ENCODE results near the gene TMPRSS9.

TMPRSS9 gene

DNA sequence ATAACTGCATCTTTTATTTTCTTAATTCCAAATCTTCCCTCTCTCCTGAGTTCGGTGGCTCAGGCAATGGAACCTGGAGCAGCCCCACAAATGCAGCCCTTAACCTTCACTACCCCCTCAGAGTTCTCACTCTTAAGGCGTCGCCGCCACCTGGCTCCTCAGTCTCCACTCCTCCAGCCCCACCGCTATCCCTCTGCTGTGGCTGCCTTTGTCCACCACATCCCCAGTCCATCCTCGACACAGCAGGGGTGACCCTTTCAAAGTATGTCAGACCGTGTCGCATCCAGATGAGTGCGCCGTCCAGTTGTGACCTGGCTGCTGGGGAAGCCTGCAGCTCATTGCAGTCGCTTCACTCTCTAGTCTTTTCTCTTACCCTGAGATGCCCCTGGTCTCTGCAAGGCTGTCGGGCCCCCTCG is 30.6 kb upstream of the TMPRSS9 start:
- no peak for DNase-seq (ENCODE audit: low read depth)

DNA sequence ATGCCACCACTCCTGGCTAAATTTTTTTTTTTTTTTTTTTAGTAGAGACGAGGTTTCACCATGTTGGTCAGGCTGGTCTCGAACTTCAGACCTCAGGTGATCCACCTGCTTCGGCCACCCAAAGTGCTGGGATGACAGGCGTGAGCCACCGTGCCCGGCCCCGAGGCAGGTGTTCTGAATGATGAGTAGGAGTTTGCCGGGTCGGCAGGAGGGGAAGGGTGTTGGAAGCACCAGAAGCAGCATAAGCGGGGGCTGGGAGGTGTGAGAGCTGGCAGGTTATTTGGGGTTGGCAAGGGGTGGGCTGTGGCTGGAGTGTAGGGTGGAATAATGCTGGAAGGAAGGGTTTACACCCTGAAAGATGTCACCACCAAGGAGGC is 29.8 kb upstream of the TMPRSS9 start:
- no peak for DNase-seq (ENCODE audit: low read depth)

DNA sequence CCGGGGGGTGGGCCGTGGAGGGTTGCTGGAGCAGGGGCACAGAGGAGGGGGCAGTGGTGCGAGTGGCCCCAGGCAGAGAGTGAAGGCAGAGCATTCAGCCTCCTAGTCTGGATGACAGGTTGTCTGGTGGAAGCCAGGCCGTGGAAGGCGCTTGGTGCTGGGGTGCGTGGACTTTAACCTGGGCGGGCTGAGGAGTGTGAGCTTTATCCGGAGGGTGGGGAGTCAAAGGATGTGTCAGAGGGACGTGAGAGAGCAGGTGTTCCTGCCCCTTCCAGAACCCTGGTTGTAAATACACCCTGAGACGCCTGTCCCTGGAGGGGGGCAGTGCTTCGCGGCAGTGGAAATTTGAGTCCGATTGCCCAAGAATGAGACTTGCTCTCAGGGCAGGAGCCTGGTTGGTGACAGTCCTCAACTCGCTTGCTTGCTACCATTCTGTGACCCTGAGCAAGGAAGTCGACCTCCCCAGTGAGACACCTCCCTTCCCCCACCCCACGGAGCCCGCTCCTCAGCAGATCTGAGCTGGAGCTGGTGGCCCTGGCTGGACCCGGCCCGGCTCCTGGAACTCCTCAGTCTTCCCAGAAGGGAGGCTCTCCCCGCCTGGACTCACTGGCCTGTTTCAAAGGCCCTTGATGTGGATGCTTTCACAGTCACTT is 29.3 kb upstream of the TMPRSS9 start:
- no peak for DNase-seq (ENCODE audit: low read depth)

DNA sequence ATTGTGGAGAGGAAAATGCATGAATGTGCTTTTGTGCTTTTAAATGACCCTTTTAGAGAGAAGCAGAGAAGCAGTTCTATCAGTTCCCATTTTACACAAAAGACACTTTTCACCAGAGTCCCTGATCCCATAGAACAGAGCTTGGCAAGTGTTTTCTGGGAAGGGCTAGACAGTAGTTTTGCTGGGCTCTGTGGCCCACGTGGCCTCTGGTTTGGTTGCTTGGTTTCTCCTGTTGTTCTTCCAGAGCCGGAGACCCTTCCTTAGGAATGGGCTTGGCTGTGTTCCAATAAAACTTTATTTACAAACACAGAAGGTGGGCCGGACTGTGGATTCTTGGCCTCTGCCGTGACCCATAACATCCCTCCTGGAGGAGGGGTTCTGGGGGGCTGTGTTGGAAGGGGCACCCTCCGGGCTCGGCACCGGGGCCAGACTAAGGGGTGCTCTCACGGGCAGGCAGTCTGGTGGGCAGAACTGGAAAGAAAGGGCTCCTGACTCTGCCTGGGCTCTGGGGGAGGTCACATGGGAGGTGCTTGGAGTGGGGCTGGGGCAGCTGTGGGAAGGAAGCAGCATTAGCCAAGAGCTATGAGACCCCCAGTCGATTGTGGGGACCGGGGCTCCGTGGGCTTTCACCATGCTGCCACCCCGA is 28.3 kb upstream of the TMPRSS9 start:
- DNase-seq (ENCODE audit: low read depth): no peak

DNA sequence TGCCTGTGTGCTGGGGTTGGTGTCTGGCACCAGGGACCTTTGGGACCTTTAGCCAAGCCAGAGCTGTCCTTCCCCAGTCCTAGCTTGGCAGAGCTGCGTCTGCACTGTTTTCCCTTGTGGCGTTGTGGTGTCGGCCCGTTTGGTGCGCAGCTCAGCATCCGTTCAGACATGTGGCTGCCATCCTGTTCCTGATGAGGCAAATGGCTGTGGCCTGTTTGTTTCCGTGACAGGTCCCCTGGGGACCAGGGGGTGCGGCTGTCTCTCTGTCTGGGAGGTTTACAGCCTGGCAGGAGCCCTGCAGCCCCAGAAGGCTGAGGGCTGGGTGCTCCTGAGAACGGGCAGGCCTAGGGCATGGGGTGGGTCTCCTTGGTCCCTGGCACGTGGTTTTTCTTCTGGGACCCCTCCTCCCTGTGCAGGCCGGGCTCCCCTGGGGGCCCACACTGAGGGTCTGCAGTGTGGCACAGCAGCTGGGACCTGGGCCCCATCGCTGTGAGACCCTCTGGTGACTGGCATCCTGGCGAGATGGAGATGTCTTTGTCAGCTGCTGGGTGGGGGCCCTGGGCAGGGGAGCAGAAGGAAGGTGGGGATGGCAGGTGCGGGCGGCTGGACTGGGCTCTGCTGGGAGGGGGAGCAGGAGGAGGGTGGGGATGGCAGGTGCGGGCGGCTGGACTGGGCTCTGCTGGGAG is 27.6 kb upstream of the TMPRSS9 start:
- peak; percentile 40 for DNase-seq (ENCODE audit: low read depth)

- DNase-seq (ENCODE audit: low read depth): no peak
Measured at GRCh38 chr19:2333027-2333806, 26.8 kb upstream of the TMPRSS9 start.

GRCh38 chr19:2333807-2334211 is 26.3 kb upstream of the TMPRSS9 start:
- no peak for DNase-seq (ENCODE audit: low read depth)

GRCh38 chr19:2334426-2334825 is 25.6 kb upstream of the TMPRSS9 start:
- no peak for DNase-seq (ENCODE audit: low read depth)

GRCh38 chr19:2334986-2335846 is 24.8 kb upstream of the TMPRSS9 start:
- DNase-seq (ENCODE audit: low read depth): no peak

DNA sequence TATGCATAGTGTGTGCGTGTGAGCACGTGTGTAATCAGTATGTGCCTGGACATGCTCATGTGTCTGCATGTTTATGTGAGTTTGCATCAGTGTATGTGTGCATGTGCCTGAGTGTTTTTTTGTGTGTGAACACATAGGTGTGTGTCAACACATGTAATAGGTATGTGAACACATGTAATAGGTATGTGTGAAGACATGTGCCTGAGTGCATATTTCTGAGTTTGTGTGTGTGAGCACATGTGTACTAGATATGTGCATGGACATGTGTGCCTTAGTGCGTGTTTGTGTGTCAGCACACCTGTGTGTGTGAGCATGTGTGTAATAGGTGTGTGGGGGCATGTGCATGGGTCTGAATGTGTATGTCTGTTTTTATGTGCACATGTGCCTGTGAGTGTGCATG is 24.2 kb upstream of the TMPRSS9 start:
- no peak for DNase-seq (ENCODE audit: low read depth)

GRCh38 chr19:2336528-2337328 is 23.3 kb upstream of the TMPRSS9 start:
- no peak for DNase-seq (ENCODE audit: low read depth)

DNA sequence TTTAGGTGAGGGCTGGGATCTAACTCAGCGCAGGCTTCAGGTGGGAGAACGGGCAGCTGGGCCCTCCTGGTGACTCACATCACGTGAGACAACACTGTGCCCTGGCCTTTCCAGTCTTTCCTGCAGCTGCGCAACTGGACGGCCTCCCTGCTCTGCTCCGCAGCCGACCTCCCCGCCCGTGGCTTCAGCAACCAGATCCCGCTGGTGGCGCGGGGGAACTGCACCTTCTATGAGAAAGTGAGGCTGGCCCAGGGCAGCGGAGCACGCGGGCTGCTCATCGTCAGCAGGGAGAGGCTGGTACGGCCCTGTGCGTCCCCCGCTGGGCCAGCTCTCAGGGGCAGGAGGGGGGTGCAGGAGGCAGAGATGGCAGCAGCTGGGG is 22.7 kb upstream of the TMPRSS9 start:
- no peak for DNase-seq (ENCODE audit: low read depth)

GRCh38 chr19:2338055-2338615 is 21.9 kb upstream of the TMPRSS9 start:
- no peak for DNase-seq (ENCODE audit: low read depth)

GRCh38 chr19:2338751-2339643 is 21.1 kb upstream of the TMPRSS9 start:
- DNase-seq (ENCODE audit: low read depth): no peak

DNA sequence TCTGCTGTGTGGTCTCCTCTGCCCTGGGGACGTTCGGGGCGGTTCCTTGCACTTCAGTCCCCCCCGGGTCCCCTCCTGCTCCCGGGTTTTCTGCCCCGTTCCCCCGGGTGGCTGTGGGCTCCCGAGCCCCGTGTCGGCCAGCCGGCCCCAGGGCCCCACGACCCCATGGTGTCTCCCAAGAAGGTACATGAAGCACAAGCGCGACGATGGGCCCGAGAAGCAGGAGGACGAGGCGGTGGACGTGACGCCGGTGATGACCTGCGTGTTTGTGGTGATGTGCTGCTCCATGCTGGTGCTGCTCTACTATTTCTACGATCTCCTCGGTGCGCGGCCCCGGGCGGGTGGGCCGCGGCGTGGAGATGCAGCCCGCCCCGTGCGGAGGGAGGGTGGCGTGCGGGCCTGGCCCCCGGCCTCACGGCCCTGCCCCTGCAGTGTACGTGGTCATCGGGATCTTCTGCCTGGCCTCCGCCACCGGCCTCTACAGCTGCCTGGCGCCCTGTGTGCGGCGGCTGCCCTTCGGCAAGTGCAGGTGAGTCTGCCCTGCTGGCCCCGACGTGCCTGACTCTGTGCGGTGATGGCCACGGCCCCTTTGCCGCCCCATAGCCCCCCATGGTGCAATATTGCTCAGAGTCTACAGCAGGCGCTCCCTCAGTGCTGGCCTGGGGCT is 20.3 kb upstream of the TMPRSS9 start:
- DNase-seq (ENCODE audit: low read depth): no peak

DNA sequence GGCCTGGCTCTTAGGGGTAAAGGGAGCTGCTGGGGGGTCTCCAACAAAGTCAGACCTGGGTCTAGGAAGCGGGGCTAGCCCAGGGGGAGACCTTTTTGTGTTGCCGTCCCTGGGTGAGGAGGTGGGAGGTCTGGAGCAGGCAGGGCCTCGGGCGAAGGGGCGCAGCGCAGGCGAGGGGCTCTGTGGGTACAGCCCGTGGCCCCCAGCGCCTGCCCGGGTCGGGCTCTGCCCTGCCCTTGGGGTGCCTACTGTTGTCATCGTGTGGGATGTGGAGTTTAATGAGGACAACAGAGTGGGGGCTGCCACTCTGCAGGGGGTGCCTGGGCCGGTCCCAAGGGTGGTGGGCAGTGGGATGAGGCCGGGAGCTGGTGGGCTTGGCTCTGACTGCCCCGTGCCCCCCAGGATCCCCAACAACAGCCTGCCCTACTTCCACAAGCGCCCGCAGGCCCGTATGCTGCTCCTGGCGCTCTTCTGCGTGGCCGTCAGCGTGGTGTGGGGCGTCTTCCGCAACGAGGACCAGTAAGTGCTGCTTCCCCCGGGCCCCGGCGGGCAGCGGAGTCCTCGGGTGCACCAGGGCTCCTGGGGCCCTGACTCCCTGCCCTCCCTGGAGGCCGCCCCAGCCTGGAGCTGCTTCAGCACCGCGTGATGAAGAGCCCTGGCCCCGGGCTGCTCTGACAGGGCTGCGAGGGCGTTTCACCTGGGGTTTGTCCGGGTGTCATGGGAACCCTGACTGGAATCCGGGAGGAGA is 19.4 kb upstream of the TMPRSS9 start:
- DNase-seq (ENCODE audit: low read depth): no peak

DNA sequence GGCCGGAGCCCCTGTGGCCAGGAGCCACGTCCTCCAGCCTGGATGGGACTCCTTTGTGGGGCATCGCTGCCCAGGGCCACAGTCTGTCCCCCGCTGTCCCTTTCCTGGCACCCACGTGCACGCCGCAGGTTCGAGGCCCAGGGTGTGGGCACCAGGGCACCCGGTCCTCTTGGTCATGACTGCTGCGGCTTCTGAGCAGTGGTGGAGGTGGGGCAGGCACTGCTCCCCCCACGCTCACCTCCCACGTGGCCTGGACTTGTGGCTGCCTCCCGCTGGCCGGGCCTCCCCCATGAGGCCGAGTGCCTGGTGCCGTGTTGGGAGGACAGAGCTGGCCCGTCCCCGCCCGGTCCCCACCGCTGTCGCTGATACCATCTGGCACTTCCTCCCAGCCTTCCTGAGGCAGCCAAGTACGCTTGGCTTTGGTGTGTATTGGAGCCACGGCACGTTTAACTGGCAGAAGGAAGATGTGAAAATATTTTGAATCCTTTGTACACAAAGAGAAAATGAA is 18.8 kb upstream of the TMPRSS9 start:
- DNase-seq (ENCODE audit: low read depth): no peak

DNA sequence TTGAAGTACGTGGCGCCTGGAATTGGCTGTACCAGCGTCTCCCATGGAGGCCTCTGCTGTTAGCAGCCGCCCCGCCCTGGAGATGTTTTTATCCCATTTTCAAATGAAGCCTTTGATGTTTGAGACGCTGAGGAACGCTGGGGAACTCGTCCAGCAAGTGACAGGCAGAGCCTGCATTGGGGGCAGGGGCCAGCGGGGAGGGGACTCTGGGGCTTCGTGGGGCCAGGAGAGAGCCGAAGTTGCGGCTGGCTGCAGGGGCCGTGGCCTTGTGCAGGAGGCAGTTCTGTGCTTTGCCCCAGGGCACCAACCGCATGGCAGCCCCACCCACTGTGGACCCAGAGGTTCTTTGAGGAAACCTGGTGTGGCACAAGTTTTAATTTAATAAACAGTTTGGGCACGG is 18.1 kb upstream of the TMPRSS9 start:
- DNase-seq (ENCODE audit: low read depth): no peak
